BE2C (cell line): ENCODE measurements around the gene PLXNA1.

Source experiments
- DNase-seq: peaks from one replicate; pipeline ENCODE4 v3.0.0-alpha.2; 2020
- H3K27me3 ChIP-seq: fragments of 250-450 bp; sonication (Bioruptor Pico); 2 replicates; pipeline ENCODE4 v1.5.1; 2020; ENCODE audit warnings: mild to moderate bottlenecking
- H3K36me3 ChIP-seq: fragments of 250-450 bp; sonication (Bioruptor Pico); 2 replicates; pipeline ENCODE4 v1.5.1; 2020; ENCODE audit warnings: mild to moderate bottlenecking
- H3K4me1 ChIP-seq: fragments of 250-450 bp; sonication (Bioruptor Pico); 2 replicates; pipeline ENCODE4 v1.5.1; 2020
- H3K4me3 ChIP-seq: 2 replicates; pipeline ENCODE4 v1.5.1; 2011; ENCODE audit warnings: low read depth, low read length
- H3K9me3 ChIP-seq: fragments of 250-450 bp; sonication (Bioruptor Pico); 2 replicates; pipeline ENCODE4 v1.5.1; 2020
- TF ChIP-seq, protein P1 (sequence below): IDR thresholded peaks from 2 replicates; pipeline ENCODE4 v1.5.1; 2012; ENCODE audit warnings: mild to moderate bottlenecking, low read depth, low read length

PLXNA1 gene

GRCh38 chr3:126979046-126979628, 3.8 kb upstream of the PLXNA1 start:
- Histone ChIP-seq H3K4me1 (no peaks in the 10 kb centered on the region), H3K9me3 (no peaks in the 10 kb centered on the region; the same call in none of the 2 replicates), H3K36me3 (no peaks in the 10 kb centered on the region), H3K27me3 (0 out of 2 replicates have a peak, but pooled peaks cover 3% of the 10 kb centered on the region), H3K4me3 (no peak overlapping the region)
- DNase-seq = no peak
- TF ChIP-seq, protein P1, sequence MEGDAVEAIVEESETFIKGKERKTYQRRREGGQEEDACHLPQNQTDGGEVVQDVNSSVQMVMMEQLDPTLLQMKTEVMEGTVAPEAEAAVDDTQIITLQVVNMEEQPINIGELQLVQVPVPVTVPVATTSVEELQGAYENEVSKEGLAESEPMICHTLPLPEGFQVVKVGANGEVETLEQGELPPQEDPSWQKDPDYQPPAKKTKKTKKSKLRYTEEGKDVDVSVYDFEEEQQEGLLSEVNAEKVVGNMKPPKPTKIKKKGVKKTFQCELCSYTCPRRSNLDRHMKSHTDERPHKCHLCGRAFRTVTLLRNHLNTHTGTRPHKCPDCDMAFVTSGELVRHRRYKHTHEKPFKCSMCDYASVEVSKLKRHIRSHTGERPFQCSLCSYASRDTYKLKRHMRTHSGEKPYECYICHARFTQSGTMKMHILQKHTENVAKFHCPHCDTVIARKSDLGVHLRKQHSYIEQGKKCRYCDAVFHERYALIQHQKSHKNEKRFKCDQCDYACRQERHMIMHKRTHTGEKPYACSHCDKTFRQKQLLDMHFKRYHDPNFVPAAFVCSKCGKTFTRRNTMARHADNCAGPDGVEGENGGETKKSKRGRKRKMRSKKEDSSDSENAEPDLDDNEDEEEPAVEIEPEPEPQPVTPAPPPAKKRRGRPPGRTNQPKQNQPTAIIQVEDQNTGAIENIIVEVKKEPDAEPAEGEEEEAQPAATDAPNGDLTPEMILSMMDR = no peak

DNA sequence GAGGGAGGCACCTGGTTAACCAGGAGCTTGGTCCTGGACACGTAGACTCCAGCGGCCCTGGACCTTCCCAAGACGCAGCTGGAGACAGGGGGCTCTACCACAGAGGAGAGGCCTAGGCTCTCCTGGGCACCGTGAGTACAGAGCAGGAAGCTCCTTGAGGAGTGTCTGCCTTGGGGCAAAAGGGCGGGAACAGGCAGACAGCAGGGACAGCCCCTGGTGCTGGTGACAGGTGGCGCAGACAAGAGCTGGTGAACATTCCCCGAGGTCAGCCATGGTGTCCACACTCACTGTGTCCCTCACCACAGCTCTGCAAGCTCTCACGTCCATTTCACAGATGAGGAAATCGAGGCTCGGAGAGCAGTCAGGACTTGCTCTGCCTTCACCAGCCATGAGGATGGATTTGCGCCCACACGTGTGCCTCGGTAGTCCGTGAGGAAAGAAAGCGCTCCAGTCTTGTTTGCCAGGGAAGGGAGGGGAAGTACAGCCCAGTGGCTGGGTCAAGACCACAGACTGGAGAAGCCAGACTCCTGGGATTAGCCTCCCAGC, 2.6 kb upstream of the PLXNA1 start:
- Histone ChIP-seq H3K9me3 (no peaks in the 10 kb centered on the region; the same call in 1 of the 2 replicates), H3K27me3 (0 out of 2 replicates have a peak, but pooled peaks cover 3% of the 10 kb centered on the region), H3K36me3 (no peaks in the 10 kb centered on the region), H3K4me3 (no peak overlapping the region), H3K4me1 (peaks cover 5% of the 10 kb centered on the region)
- DNase-seq = no peak
- TF ChIP-seq, protein P1 = no peak

- H3K36me3 ChIP-seq = no peaks in the 10 kb centered on the region
- H3K4me3 ChIP-seq = peak overlapping the region; percentile 49
- TF ChIP-seq, protein P1 = no peak
- peaks cover 20% of the 10 kb centered on the region for H3K4me1 ChIP-seq
- H3K27me3 ChIP-seq = 0 out of 2 replicates have a peak, but pooled peaks cover 3% of the 10 kb centered on the region
- H3K9me3 ChIP-seq = no peaks in the 10 kb centered on the region; the same call in 1 of the 2 replicates
- DNase-seq = no peak
Observed at GRCh38 chr3:126982126-126982470, 817 bp upstream of the PLXNA1 start.

DNA sequence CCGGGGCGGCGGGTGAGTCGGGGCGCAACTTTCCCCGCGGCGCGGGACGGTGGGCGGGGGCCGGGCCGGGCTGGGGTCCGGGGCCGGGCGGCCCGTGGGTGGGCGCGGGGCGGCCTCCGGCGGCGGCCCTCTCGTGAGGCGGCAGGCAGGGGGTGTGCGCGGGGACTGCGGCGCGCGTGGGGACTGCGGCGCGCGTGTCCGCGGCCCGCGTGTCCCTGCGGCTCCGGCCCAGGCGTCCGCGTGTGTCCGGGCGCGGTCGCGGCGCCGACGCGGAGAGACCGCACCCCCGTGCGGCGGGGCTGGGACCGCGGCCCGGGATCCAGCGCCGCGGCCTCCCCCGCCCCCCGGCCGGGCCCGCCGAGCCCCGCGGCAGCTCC, 349 bp downstream of the PLXNA1 start:
- DNase-seq = no peak
- Histone ChIP-seq H3K4me1 (peaks cover 22% of the 10 kb centered on the region), H3K4me3 (peak overlapping the region; percentile 83), H3K9me3 (no peaks in the 10 kb centered on the region; the same call in 1 of the 2 replicates), H3K36me3 (peaks cover 2% of the 10 kb centered on the region; the same call in 1 of the 2 replicates), H3K27me3 (0 out of 2 replicates have a peak, but pooled peaks cover 3% of the 10 kb centered on the region)
- TF ChIP-seq, protein P1 = no peak

GRCh38 chr3:126983653-126984390, 907 bp downstream of the PLXNA1 start:
- Histone ChIP-seq H3K27me3 (0 out of 2 replicates have a peak, but pooled peaks cover 3% of the 10 kb centered on the region), H3K9me3 (no peaks in the 10 kb centered on the region), H3K4me1 (peaks cover 22% of the 10 kb centered on the region), H3K36me3 (peaks cover 8% of the 10 kb centered on the region), H3K4me3 (peak overlapping the region; percentile 83)
- DNase-seq = peak; percentile 50
- TF ChIP-seq, protein P1 = no peak
